Left cardiac atrium (tissue), 4 donors: Measurements from ENCODE around the gene NCOA7. TPM values are rescaled to one million over a fixed set of nuclear protein-coding genes. Genes with fewer than 3 reads are reported as not detected.
A peak's percentile ranks its signal among the peaks of the same experiment; 100 is the strongest.
"Not testable (repeated sequence)": the region's sequence is repeated elsewhere in the genome, so short reads cannot be mapped to it uniquely, and the experiment has no call there.

Experiments used
- ATAC-seq, 2 donors: fragments of 200-7000 bp; cut with Tn5 transposase; one replicate each; pipeline ENCODE4 v1.9.1; 2020; ENCODE audit warnings: mild to moderate bottlenecking in 2 of 2, moderate library complexity in 2 of 2
- DNase-seq: peaks from one replicate; pipeline ENCODE4 v3.0.0-alpha.2; 2020
- intact Hi-C, 2 donors: fragments of 100-400 bp; cut with DNase I; formaldehyde crosslinking; loops; one replicate each; pipeline versions ENCODE4 v1.14.1 to v1.15.1; 2022 to 2023
- total RNA-seq, 2 donors: library from RNA; stranded (reverse); fragmentation: NEBNext Ultra II Directional; extraction: Animal tissue kit (Norgen Biotek cat#: 25700); gene quantifications; one replicate each; pipeline ENCODE4 v1.2.1, GENCODE V29; 2021
- donor health status: DM: no; HTN: yes; CAD: no.
- donor health status: DM: no; HTN: yes; CAD: no; lungs with severe emphysema.
- donor health status: DM: yes; HTN: yes; CAD: no.
- donor health status: Dilated cardiomyopathy.

NCOA7 gene
- total RNA-seq, 2 donors from 2014 or later = 18.4 to 24.8 TPM

DNA sequence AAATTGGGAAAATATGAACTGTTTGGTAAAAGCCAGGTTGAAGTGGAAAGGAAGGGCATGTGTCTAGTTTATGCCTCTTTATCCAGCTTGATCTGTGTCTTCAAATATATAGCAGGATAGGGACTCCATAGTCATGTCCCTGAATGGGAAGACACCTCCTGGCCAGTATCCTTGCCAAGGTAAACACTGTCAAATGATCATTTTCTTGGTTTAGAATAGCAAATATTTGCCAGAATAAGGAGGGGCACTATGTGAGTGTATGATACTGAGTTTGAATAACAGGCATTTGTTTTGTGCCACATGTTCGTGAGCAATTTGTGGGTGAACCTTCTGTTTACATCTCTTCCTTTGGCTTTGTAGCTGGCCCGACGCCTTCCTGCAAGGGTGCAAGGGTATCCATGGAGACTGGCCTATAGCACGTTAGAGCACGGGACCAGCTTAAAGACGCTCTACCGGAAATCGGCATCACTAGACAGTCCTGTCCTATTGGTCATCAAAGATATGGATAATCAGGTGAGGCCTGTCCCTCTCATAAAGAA is 131.6 kb downstream of the NCOA7 start:
- intact Hi-C loops = no loop called here
- ATAC-seq (no peak), DNase-seq (no peak)

DNA sequence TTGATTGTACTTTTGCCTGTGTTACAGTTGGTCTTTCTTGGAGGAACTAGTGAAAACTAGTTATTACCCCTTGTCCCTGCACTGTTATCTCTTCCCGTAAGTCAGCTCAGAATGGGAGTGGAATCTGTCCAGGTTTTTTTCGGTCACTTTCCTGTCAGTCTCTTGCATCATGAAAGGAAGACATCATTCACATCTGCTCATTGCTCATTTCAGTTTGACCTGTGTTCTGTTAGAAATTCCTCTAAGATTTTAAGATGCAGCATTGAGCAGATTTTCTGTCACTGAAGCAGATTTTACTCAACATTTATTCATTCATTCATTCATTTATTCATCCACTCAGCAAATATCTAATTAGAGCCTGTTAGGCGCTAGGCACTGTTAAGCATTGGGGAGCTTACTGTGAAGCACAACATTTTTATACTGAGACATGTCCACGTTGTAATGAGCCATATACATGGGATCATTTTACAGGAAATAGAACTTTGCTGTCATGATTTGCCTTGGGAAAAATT is 132.7 kb downstream of the NCOA7 start:
- no peak for ATAC-seq
- intact Hi-C loops = no loop called here
- DNase-seq = no peak

DNA sequence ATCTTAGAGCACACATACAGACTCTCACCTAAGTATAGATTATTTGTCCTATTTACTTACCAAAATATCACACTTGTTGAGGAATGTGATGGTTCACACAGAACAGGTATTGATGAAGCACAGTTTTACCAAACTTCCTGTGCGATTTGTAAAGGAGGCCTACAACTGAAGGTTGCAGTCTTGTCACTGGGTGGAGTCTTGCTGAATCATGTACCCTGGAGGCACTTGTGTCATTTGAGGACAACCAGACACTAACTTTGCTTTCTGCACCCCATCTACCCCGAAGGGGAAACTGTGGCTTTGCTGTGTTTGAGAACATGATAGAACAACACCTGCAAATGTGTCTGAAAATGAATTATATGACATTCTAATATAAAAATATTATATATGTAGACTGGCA is 133.4 kb downstream of the NCOA7 start:
- intact Hi-C loops = no loop called here
- DNase-seq = no peak
- ATAC-seq = no peak

DNA sequence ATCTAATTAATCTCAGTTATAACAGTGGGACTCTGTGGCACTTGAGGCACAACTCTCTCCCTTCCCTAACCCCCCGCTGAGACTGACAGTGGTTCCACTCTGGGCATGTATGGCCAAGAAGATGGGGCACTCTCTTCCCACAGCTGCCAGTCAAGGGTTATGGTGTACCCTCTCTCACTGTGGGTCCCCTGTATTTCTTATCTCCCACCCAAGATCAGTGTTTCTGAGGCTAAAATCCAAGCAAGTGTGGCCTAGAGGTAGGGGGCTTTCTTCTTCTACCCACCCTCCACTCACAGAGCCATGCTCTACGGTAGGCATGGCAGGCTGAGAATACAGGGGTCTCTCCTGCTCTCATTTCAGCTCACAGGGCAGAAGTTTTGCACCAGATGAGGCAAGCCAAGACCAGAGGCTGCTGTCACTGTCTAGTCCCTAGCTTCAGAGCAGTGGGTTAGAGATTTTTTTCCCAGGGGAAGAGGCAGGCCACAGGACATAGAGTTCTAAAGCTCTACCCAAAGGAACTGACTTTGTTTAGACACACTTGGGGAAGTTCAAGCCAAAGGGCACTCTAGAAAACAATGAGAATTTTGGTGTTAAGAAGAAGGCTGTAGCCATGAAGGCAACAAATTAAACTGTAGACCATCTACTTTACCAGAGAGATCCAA is 134.1 kb downstream of the NCOA7 start:
- no peak for ATAC-seq
- intact Hi-C loops = no loop called here
- no peak for DNase-seq

DNA sequence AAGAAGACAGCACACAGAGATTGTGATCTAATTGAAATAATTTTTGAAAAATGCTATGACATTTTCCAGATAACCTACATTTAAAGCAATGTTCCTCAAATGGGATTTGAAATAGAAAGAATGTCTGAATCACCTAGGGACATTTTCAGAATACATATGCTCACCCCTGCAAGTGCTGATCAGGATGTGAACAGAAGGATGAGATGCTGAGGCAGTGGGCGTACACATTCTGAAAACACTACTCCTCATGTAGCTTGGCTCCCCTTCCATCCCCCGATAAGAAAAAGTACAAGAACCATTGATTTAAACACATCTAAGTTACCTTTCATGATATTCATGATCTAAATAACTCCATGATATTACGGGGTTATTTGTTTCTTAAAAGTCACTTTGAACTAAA is 136.0 kb downstream of the NCOA7 start:
- intact Hi-C loops = no loop called here
- DNase-seq (no peak), ATAC-seq (no peak)

DNA sequence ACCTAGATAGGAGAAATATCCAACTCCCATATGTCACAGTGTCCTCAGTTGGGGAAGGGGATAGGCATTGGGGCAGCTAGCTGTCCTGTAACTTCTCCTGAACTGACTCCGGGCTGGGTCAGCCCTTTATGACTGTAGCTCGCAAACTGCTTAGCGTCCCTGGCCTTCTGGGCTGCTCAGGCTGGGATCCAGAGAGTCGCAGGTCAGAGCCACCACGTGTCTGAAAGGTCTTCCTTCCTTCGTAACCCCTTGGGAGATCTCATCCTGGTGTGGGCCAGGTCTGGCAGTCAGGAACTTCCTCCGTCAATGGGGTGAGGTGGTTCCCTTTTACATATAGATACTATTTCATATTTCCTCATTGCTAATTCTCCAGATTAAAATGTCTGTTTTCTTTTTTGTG is 137.0 kb downstream of the NCOA7 start:
- intact Hi-C loops = no loop called here
- DNase-seq (no peak), ATAC-seq (no peak)

DNA sequence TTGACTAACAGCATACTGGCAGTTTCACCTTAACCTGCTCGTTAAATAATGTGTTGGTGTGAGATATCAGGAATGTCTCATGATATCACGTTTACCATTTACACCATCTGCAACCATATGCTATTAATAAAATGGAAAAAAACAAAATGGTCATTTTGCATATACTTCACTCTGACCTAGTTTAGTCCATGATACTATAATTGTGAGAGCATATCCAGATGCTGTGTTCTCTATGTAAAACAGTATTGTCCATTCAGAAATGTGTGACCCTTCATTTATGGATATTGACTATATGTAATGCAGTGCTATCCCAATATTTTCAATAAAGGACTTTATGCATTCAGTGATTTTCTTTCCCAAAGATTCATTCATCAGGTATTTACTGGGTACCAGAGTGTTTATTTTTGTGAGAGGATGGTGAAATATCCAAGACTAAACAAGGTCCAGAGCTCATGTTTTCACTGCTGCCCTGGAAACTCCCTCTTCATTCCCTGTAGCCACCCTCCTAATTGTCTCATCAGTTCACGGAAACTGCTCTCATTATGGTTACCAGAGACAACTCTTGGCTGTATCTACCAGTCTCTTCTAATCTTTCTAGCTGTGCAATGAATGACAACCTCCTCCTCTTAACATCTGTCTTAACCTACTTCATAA is 140.1 kb downstream of the NCOA7 start:
- DNase-seq (no peak), ATAC-seq (peak in 1 of 2 donors; percentile 16)
- intact Hi-C loops = no loop called here

DNA sequence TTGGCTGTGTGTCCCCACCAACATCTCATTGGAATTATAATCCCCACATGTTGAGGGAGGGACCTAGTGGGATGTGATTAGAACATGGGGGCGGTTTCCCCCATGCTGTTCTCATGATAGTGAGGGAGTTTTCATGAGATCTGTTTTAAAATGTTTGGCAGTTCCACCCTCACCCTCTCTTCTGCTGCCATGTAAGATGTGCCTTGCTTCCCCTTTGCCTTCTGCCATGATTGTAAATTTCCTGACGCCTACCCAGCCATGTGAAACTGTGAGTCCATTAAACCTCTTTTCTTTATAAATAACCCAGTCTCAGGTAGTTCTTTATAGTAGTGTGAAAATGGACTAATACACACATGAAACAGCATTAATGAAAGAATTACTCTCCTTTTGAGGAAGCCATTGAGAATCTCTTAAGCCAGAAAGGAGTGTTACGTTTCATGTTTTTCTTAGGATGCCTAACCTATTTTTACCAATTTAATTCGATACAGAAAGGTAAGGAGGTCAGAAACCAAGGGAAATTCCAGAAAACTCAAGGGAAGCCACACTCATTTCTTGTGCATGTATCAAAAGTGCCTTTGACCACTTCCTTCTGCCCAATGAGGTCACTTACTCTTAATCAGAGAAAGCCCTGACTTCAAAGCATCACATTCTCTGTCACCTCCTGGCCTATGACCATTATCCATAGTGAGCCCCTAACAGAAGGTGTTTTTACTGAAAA is 141.1 kb downstream of the NCOA7 start:
- intact Hi-C loops = no loop called here
- DNase-seq (no peak), ATAC-seq (no peak)

DNA sequence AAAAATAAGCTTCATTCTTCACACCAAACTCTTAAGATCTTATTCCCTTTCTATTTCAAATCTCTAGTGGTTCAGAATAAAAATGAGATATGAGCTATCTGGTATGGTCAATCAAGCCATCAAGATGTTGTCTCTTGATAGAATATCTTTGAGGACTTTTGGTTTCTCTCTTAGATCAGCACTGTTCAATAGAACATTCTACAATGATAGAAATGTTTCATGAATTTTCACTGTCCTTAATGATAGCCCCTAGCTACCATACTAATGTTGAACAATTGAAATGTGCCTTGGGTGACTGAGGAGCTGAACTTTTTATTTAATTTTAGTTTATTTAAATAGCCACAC is 141.7 kb downstream of the NCOA7 start:
- ATAC-seq = no peak
- no peak for DNase-seq
- intact Hi-C loops = no loop called here

DNA sequence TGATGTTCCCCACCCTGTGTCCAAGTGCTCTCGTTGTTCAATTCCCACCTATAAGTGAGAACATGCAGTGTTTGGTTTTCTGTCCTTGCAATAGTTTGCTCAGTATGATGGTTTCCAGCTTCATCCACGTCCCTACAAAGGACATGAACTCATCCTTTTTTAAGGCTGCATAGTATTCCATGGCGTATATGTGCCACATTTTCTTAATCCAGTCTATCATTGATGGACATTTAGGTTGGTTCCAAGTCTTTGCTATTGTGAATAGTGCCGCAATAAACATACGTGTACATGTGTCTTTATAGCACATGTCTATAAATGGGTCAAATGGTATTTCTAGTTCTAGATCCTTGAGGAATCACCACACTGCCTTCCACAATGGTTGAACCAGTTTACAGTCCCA is 144.8 kb downstream of the NCOA7 start:
- ATAC-seq, DNase-seq, intact Hi-C loops: not testable (repeated sequence)

DNA sequence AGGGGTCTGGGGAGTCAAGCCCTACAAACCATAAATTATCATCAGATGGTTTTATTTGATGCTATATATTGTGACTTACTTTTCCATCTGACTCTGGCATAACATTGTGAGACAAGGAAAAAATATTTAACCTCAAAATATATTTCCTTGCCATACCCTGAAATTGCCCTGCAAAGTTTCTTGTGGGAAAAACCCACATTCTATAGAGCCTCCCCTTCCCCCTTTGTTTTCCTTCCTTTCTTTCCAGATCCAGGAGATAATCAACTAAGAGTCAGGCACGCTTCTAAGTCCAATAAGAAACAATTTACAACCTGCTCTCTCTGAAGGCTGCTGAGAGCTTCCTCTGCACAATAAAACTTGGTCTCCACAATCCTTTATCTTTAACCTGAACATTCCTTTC is 148.3 kb downstream of the NCOA7 start:
- ATAC-seq (no peak), DNase-seq (no peak)
- intact Hi-C loops = no loop called here

DNA sequence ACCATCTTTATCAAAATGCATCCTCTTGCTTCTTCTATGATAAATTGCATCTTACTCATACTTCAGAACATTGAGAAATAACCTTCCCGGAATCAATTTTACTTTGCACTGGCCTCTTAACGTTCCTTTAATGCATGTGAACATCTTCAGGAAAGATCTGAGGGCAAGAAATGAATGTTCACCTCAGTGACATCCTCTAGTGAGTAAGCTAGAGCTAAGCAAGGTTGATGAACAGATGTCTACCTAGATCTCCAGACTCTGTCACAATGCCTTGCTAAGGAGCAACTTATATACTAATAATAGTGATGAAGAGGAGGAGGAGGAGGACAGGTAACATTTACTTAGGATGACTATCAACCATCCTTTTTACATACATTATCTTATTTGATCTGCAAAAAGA is 149.0 kb downstream of the NCOA7 start:
- ATAC-seq (no peak), DNase-seq (no peak)
- intact Hi-C loops = no loop called here

DNA sequence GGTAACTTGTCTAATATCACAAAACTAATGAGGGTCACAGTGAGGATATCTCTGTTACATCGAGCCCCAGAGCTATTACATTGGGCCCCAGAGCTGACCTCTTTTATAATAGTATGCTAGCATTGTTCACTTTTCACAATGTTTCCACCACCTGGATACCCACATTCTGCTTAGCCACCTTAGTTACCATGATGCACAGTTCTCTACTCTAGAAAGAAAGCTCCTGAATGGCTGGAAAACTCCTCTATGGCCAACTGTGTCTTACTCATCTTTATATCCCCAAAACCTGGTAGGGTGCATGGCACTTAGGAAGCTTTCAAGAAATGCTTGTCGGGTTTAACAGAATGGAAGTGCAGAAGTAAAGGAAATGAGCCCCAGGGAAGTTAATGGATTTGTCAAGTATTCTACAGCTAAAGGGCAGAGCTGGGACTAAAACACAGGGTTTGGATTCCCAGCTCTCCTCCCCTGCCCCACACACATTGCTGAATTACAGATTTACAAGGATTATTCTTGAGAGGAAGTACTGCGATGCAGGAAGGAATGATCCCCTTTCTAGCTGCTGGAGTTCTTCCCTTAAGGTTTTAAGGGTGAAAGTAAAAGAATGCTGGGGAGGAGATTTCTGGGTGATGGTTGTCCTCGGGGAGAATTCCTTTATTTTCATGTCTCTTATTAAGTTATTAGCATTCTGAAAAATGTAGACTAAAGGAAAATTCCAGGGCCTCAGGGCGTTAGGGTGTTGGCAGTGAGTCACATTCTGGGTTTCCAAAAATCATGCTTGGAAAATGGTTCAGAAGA is 149.7 kb downstream of the NCOA7 start:
- peak in 1 of 2 donors; percentile 19 for ATAC-seq
- intact Hi-C loops = no loop called here

DNA sequence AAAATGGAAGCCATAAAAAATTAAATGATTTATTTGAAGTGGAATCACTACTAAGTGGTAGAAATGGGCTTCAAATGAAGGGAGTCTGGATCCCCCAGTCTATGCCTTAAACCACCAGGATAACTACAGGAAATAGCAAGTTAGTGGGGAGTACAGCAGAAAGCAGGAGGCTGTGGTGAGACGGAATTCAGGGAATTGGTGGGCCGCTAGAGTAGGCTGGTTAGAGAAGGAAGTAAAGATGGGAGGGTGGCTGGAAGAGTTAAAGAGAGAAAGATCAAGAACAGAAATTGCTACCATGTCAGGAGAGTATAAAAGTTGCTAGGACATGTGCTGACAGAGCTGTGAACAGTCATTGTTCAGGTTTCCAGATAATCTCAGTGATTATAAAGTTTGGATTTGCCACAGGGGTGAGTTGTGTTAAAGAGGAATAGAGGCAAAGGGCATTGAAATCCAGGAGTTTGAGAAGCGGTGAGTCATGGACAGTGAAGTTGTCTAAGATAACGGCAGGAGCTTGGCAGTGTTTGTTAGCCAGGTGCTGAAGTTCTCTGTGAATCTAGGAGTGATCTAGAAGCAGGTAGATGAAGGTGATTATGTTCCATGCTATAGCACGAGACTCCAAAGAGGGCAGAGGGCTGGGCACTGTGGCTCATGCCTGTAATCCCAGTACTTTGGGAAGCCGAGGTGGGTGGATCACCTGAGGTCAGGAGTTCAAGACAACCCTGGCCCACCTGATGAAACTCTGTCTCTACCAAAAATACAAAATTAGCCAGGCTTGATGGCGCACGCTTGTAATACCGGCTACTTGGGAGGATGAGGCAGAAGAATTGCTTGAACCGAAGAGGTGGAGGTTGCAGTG is 152.1 kb downstream of the NCOA7 start:
- no peak for DNase-seq
- ATAC-seq = no peak
- intact Hi-C loops = no loop called here

More for the DNA sequence above, 149.7 kb downstream of the NCOA7 start:
- no peak for DNase-seq

DNA sequence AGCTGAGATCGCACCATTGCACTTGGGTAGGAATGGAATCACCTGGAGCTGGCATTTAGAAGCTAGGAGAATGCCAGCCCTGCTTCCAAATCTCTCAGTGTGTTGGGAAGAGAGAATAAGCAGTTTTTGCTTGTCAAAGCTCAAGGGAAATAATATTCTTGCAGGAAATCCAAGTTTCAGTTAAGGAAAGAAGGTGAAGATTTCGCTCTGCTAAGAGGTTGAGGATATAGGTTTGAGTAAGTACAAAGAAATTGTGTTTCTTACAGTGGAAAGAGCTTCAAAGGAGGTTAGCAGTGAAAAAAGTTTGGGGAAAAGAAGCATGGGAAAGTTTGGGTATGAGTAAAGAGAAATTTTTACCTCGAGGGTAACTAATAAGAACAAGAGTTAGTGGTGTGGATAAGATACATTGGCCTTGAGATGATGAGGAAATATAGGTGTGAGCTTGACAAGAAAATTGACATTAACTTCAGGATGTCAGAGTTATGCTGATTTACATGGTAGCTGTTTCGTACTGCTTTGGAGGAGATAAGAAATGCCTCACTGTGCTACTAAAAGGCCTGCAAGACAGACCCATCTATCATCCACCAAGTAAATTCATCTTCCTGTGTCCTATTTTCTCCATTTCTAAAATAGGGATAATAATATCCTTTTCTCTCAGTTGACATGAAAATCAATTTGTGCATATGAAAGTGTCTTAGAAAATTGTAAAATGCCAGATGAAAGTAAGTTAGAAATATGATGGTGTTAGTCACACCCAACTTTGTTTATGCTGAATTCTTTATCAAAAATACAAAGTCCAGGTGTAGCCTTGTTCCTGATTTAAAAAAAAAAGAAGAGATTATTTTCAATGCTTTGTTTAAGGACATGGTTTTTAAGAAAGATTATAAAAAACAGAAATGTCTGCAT is 153.0 kb downstream of the NCOA7 start:
- ATAC-seq (no peak), DNase-seq (no peak)
- intact Hi-C loops = no loop called here

DNA sequence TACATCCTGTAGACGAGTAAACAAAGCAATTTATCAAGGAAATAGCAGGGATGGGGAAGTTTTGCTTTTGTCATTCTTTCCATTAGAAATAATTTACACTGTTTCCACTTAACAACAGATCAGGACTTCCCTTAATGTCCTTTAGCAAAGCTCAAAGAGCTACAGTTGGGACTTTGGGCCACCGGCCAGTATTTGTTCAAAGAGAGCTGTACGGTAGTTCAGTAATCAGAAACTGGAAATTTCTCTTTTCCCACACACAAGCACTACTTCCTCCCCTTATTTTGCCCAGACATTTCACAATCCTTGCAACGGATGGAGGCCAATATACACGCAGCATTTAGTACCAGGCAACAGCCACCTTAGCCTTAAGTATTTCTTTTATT is 153.7 kb downstream of the NCOA7 start:
- ATAC-seq = peak; percentile 60 to 63
- DNase-seq = peak; percentile 88
- intact Hi-C loops = no loop called here

DNA sequence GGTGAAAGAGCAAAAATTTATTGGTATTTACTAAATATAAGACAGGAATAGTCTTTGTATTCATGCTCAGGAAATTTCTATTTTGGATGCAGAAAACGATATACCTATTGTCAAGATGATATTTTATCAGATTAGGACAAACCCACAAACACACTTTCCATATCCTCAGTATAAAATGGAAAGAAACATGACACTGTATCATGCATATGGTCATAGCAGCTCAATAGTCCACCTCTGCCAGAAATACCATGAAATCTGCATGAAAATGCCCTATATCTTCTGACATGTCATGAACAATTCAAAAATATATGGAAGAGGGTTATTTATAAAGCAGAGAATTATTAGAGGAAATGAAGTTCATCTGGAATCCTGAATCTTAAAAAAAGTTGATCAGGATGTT is 154.1 kb downstream of the NCOA7 start:
- intact Hi-C loops = no loop called here
- ATAC-seq (no peak), DNase-seq (no peak)
